ENCODE results near the gene SOCS1.

Gene SOCS1

GRCh38 chr16:11289202-11289601 is 33.2 kb upstream of the SOCS1 start:
- Histone ChIP-seq H3K27ac (no peak overlapping the region), H3K36me3 (no peaks in the 10 kb centered on the region), H3K27me3 (ENCODE audit: insufficient read depth, low read depth, severe bottlenecking) (no peaks in the 10 kb centered on the region), H3K9me3 (ENCODE audit: severe bottlenecking) (no peaks in the 10 kb centered on the region), H3K4me3 (ENCODE audit: low read depth, low read length) (no peak overlapping the region)
- no peak for DNase-seq
- no peak for TF ChIP-seq CTCF (IDR thresholded peaks at IDR 0.05; ENCODE audit: low read depth, low read length)

GRCh38 chr16:11285842-11286241 is 29.8 kb upstream of the SOCS1 start:
- no peaks in the 10 kb centered on the region for H3K36me3 ChIP-seq
- no peak for DNase-seq
- H3K27me3 ChIP-seq (ENCODE audit: insufficient read depth, low read depth, severe bottlenecking): no peaks in the 10 kb centered on the region
- TF ChIP-seq CTCF (IDR thresholded peaks at IDR 0.05; ENCODE audit: low read depth, low read length): no peak
- no peaks in the 10 kb centered on the region for H3K9me3 ChIP-seq (ENCODE audit: severe bottlenecking)
- H3K27ac ChIP-seq: no peak overlapping the region
- no peak overlapping the region for H3K4me3 ChIP-seq (ENCODE audit: low read depth, low read length)

DNA sequence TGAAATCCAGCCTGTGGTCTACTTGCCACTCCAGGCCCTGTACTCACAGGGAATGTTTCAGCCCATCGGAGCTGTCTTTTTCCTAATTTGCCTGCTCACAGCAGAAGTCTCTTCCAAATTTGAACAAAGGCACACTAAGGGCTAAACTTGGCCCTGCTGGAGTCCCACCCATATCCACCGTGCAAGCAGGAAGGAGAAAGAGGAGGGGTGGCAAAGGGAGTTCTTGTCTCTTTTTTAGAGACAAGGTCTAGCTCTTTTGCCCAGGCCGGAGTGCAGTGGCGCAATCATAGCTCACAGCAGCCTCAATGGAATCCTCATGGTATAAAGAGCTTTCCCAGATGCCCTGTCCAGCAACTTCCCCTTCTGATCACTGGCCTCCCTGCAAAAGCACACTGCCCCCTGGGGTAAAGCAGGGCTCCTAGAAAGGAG is 27.8 kb upstream of the SOCS1 start:
- no peaks in the 10 kb centered on the region for H3K36me3 ChIP-seq
- H3K4me3 ChIP-seq (ENCODE audit: low read depth, low read length): no peak overlapping the region
- no peak overlapping the region for H3K27ac ChIP-seq
- no peak for TF ChIP-seq CTCF (IDR thresholded peaks at IDR 0.05; ENCODE audit: low read depth, low read length)
- no peaks in the 10 kb centered on the region for H3K27me3 ChIP-seq (ENCODE audit: insufficient read depth, low read depth, severe bottlenecking)
- DNase-seq: no peak
- no peaks in the 10 kb centered on the region for H3K9me3 ChIP-seq (ENCODE audit: severe bottlenecking)

DNA sequence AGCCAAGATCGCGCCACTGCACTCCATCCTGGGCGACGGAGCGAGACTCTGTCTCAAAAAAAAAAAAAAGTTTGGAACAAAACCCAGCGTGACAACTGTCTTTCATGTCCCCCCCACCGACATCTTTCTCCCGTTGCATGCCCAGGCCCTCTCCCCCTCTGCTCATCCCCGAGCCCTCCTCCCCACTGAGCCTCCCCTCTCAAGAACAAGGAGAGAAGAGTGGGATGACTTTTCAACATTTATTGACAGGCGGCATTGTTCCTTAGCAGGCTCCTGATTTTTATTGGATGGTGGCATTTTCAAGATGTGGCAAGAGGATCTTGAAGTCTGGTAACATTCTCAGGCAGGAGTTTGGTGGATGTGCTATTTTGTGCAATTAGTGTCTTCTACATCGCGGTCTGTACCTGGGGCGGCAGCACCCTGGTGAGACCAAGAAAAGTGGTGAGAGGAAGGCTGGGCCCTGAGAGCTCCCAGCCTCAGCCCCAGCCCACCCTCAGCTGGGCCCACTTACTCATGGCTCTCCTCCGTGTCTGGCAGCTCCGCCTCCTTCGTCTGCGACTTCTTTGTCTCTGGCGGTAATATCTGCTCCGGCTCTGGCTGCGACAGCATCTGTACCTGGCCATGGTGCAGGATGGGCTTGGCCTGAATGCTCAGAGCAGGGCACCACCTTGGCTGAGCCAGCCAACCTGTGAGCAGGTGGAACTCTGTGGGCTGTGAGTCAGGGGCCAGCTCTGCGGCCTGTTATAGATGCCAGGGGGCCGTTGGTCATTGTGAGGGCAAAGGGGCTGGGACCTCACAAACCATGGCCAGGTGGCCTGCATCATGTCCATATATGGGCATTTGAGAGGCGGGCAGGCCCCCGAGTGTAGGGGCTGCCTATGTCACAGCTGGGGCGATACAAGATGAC is 24.9 kb upstream of the SOCS1 start, which contains the start of gene PRM1:
Gene PRM1, minus strand, starts transcription at position 715 of the 907 bp plus-strand sequence. Its CDS starts 92 bp downstream, at position 623.
- Histone ChIP-seq H3K36me3 (no peaks in the 10 kb centered on the region), H3K27ac (no peak within 1 kb of the TSS), H3K27me3 (ENCODE audit: insufficient read depth, low read depth, severe bottlenecking) (no peaks in the 10 kb centered on the region), H3K4me3 (ENCODE audit: low read depth, low read length) (no peak within 1 kb of the TSS), H3K9me3 (ENCODE audit: severe bottlenecking) (no peaks in the 10 kb centered on the region)
- no peak for DNase-seq
- TF ChIP-seq CTCF (IDR thresholded peaks at IDR 0.05; ENCODE audit: low read depth, low read length): no peak

GRCh38 chr16:11278681-11279628 is 23.0 kb upstream of the SOCS1 start:
- no peak for TF ChIP-seq CTCF (IDR thresholded peaks at IDR 0.05; ENCODE audit: low read depth, low read length)
- Histone ChIP-seq H3K27me3 (ENCODE audit: insufficient read depth, low read depth, severe bottlenecking) (no peaks in the 10 kb centered on the region), H3K36me3 (no peaks in the 10 kb centered on the region), H3K4me3 (ENCODE audit: low read depth, low read length) (no peak overlapping the region), H3K27ac (no peak overlapping the region), H3K9me3 (ENCODE audit: severe bottlenecking) (no peaks in the 10 kb centered on the region)
- no peak for DNase-seq
